WI38 (cell line): ENCODE results near the gene SRGAP3.

Experiments used
- H3K4me3 ChIP-seq: 2 replicates; pipeline ENCODE4 v1.5.1; 2011; ENCODE audit warnings: low read depth, mild to moderate bottlenecking, control low read depth, low read length
- TF ChIP-seq, protein P1 (sequence below): IDR thresholded peaks from 2 replicates; pipeline ENCODE4 v1.5.1; 2012; ENCODE audit warnings: low read depth, mild to moderate bottlenecking, control low read depth, low read length

Gene SRGAP3

DNA sequence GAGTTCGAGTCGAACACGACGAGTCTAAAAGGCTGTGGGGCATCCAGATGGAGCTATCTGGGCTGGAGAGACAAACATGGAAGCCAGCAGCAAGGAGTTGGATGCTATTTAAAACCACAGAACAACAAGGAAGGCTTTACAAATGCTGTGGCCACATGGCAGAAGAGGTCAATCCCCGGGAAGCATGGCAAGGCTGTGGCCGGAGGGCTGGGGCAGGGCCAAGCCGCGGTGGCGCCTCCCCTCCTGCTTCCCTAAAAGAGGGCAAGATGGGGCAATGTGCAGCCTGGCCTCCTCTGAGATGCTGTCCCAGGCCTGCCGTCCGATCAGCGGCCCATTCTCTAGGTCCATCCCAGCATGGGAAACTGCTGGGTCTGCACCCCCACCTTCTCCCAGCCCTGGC, 139.1 kb downstream of the SRGAP3 start:
- no peak overlapping the region for H3K4me3 ChIP-seq
- TF ChIP-seq, protein P1, sequence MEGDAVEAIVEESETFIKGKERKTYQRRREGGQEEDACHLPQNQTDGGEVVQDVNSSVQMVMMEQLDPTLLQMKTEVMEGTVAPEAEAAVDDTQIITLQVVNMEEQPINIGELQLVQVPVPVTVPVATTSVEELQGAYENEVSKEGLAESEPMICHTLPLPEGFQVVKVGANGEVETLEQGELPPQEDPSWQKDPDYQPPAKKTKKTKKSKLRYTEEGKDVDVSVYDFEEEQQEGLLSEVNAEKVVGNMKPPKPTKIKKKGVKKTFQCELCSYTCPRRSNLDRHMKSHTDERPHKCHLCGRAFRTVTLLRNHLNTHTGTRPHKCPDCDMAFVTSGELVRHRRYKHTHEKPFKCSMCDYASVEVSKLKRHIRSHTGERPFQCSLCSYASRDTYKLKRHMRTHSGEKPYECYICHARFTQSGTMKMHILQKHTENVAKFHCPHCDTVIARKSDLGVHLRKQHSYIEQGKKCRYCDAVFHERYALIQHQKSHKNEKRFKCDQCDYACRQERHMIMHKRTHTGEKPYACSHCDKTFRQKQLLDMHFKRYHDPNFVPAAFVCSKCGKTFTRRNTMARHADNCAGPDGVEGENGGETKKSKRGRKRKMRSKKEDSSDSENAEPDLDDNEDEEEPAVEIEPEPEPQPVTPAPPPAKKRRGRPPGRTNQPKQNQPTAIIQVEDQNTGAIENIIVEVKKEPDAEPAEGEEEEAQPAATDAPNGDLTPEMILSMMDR = no peak

DNA sequence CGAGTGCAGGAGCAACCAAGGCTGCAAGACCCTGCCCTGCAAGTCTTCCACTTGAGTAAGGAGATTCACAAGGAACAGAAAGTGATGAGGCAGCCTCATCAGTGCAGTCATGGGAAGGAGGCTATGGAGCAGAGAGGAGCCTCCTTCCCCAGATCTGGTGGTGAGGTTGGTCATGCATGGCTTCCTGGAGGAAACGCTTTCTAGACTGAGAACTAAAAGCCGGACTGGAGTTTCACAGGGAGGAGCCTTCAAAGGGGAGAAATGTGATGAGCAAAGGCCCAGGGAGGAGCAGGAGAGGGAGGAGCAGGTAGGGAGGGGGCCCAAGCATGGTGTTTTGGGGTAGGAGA, 139.9 kb downstream of the SRGAP3 start:
- TF ChIP-seq, protein P1 = no peak
- no peak overlapping the region for H3K4me3 ChIP-seq

DNA sequence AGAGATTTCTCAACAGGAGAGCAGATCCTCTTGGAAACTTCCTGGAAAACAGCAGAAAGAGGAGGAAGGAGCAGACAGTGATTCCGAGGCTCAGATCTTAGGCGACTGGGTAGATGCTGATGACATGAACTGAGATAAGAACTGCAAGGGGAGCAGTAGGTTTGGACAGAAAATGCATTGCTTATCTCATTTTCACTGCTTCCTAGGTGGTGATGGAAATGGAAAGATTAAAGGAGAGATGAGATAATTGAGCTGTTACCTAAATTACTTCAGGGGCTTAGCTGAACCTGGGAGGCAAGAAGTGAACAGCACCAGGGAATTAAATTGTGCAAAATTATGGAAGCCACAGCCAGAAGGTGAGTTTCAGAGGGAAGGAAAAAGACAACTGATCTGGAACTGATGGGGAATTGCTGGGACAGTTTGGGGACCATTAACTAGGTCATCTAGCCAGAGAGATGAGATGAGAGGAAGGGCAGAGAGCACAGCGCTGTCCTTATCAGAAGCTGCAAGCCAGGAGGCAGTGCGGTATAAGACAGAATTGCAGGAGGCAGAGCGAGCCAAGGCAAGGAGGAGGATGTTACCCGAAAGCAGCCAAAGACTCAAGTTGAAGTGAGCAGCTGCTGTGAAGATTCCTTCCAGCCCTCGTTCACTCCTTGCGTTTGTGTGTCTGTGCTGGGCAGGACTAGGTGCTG, 140.4 kb downstream of the SRGAP3 start:
- H3K4me3 ChIP-seq = no peak overlapping the region
- TF ChIP-seq, protein P1 = no peak

DNA sequence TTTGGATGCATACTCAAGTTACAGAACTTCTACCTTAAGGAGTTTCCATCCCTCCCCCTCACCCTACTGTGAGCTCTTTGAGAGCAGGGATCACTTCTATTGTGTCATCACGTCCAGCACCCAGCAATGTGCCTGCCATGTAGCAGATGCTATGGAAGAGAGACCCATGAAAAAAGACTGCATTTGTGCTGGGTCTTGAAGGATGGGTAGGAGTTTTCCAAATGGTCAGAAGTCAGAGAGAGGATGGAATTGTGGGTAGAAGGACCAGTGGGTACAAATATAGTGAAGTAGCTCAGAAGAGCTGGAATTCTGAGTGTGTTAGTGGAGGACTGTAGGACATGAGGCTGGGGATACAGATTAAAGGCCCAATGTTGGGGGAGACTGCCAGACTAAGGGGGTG, 141.7 kb downstream of the SRGAP3 start:
- H3K4me3 ChIP-seq = no peak overlapping the region
- TF ChIP-seq, protein P1 = no peak

DNA sequence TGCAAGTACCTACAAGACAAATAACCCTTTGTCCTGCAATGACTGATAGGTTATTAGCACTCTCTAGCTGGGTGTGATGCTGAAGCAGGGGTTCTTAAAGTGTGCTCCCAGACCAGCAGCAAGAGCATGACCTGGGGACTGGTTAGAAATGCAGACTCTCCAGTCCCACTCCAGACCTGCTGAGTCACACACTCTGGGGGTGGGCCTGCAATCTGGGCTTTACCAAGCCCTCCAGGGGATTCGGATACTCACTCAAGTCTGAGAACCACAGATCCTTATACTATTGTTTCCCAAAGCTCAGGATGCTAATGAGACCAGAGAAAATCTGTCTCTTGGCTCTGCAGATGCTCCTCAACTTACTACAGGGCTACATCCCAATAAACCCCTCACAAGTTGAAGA, 144.0 kb downstream of the SRGAP3 start:
- H3K4me3 ChIP-seq = no peak overlapping the region
- TF ChIP-seq, protein P1 = no peak

DNA sequence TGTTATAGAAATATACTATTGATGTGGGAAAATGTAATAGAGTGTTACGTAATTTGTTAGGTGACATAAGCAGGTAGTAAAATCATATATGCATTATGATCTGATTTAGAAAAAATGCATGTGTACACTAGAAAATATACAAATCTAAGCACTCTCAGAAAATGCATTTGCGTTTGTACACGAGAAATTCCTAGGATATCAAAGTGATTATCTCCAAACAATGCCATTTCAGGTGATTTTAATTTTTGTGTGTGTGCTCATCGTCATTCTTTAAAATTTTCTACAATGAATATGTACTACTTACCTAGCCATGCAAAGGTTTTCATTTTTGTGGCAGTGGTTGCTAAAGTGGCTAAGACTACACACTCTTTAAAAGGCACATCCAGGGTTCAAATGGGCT, 145.3 kb downstream of the SRGAP3 start:
- H3K4me3 ChIP-seq = no peak overlapping the region
- TF ChIP-seq, protein P1 = no peak

DNA sequence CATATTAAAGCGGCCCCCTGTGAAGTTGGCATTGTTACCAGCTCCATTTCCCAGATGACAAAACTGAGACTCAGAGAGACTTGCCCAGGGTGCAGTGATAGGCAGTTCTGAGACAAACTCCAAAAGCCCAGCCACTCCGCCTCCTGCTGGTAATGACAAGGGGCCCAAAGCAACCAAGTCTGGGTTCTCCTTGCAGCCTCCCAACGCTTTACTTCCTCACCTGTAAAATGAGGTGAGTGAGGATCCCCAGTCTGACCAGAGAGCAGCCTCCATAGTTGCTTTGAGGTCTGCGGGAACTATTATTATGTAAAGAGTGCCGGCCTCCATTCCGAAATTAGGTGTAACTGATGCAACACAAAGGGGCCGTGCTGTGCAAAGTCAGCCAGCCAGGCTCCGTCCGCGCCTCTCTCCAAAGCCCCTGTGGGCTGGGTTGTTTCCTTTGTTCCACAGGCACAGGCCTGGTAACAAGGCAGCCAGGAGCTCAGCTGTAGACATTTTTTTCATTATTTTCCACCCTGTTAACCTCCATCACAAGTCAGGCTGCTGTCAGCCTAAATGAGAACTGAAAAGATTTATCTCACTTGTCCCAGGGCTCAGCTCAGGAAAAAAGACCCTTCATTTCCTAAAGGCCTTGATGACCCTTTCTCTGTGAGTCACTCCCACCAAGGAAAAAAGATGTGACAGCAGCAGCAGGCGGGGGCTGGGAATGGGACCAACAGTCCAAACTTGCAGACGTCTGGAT, 147.0 kb downstream of the SRGAP3 start:
- TF ChIP-seq, protein P1 = no peak
- no peak overlapping the region for H3K4me3 ChIP-seq
